B cell (primary cell): ENCODE measurements around the gene RHOA. TPM values are rescaled to one million over a fixed set of nuclear protein-coding genes. Genes with fewer than 3 reads are reported as not detected.

ENCODE experiments used
- ATAC-seq: fragments of 200-7000 bp; cut with Tn5 transposase; one replicate; pipeline ENCODE4 v1.10.0; 2021; ENCODE audit warnings: low read depth, mild to moderate bottlenecking, moderate number of reproducible peaks, moderate library complexity
- CTCF ChIA-PET: fragments of 350-600 bp; sonication (Branson Sonifier 250); formaldehyde crosslinking; loops from one replicate; lab custom pipeline; 2021; ENCODE audit warnings: antibody characterized with exemption, inconsistent platforms; lab: Charles Lee
- POLR2A ChIA-PET: fragments of 350-600 bp; sonication (Branson Sonifier 250); formaldehyde crosslinking; loops from one replicate; lab custom pipeline; 2021; ENCODE audit warnings: antibody characterized with exemption; lab: Charles Lee
- DNase-seq: peaks from one replicate; pipeline ENCODE4 v3.0.0; 2013
- H2AFZ ChIP-seq: 2 replicates; pipeline ENCODE4 v1.6.1; 2012; ENCODE audit warnings: mild to moderate bottlenecking, low read depth, low read length; ENCODE audit not compliant: insufficient read depth, poor library complexity, severe bottlenecking
- H3K27ac ChIP-seq, 2 donors: 1 replicate in 1 of 2; 2 replicates in 1 of 2; pipeline ENCODE4 v1.5.1; 2012 to 2013; ENCODE audit warnings: low read length in 2 of 2, mild to moderate bottlenecking in 2 of 2, moderate library complexity in 1 of 2
- H3K27me3 ChIP-seq, 4 experiments: fragments of 200-600 bp in 1 of 4; sonication (generic) in 1 of 4; replicated peaks in 1 of 4; 1 replicate in 2 of 4; 2 replicates in 2 of 4; pipeline versions ENCODE4 v1.6.1 to v1.7.0; 2013 to 2016; ENCODE audit warnings: low read length in 3 of 4, mild to moderate bottlenecking in 2 of 4, mixed read lengths in 1 of 4, moderate library complexity in 1 of 4; ENCODE audit not compliant: insufficient read depth in 4 of 4, control insufficient read depth in 3 of 4; ENCODE audit errors: control extremely low read depth in 1 of 4
- H3K36me3 ChIP-seq, 2 experiments: replicated peaks in 1 of 2; 1 replicate in 1 of 2; 2 replicates in 1 of 2; pipeline versions ENCODE4 v1.6.1 to v1.7.1; 2013; ENCODE audit warnings: low read length in 1 of 2; ENCODE audit not compliant: insufficient read depth in 2 of 2, control insufficient read depth in 1 of 2; ENCODE audit errors: control extremely low read depth in 1 of 2, extremely low read depth in 1 of 2
- H3K4me1 ChIP-seq, 2 donors: fragments of 200-600 bp in 1 of 2; sonication (generic) in 1 of 2; 1 replicate in 1 of 2; 2 replicates in 1 of 2; pipeline versions ENCODE4 v1.5.1 to v1.6.1; 2013 to 2017; ENCODE audit warnings: low read length in 2 of 2; ENCODE audit not compliant: control insufficient read depth in 2 of 2, insufficient read depth in 2 of 2
- H3K4me2 ChIP-seq: replicated peaks from 2 replicates; pipeline ENCODE3; 2012; ENCODE audit warnings: mild to moderate bottlenecking, low read depth, low read length; ENCODE audit not compliant: poor library complexity, severe bottlenecking
- H3K4me3 ChIP-seq, 5 experiments: fragments of 200-600 bp in 1 of 5; sonication (generic) in 1 of 5; 1 replicate in 3 of 5; 2 replicates in 2 of 5; pipeline versions ENCODE4 v1.5.1 to v1.7.0; 2011 to 2016; ENCODE audit warnings: low read length in 4 of 5, mild to moderate bottlenecking in 4 of 5, low read depth in 2 of 5, control low read depth in 1 of 5, moderate library complexity in 1 of 5; ENCODE audit not compliant: insufficient read depth in 1 of 5; ENCODE audit errors: control extremely low read depth in 1 of 5, extremely low read depth in 1 of 5
- H3K79me2 ChIP-seq: fragments of 200-600 bp; sonication (generic); one replicate; pipeline ENCODE4 v1.6.0; 2016; ENCODE audit warnings: low read length; ENCODE audit not compliant: control insufficient read depth, insufficient read depth
- H3K9ac ChIP-seq: fragments of 200-600 bp; sonication (generic); 2 replicates; pipeline ENCODE4 v1.6.1; 2017; ENCODE audit warnings: mild to moderate bottlenecking, low read length, moderate library complexity
- H3K9me3 ChIP-seq, 3 donors: one replicate each; pipeline versions ENCODE4 v1.6.1 to v1.7.1; 2013; ENCODE audit warnings: low read length in 2 of 3; ENCODE audit not compliant: control insufficient read depth in 2 of 3, insufficient read depth in 1 of 3; ENCODE audit errors: control extremely low read depth in 1 of 3
- H4K20me1 ChIP-seq: 2 replicates; pipeline ENCODE4 v1.6.0; 2012; ENCODE audit warnings: mild to moderate bottlenecking, low read length; ENCODE audit not compliant: insufficient read depth, control insufficient read depth, poor library complexity, severe bottlenecking
- H3K27ac Mint-ChIP-seq: one replicate; pipeline ENCODE4 v1.8.0; 2021; ENCODE audit warnings: mixed read lengths
- H3K27me3 Mint-ChIP-seq: one replicate; pipeline ENCODE4 v1.8.0; 2021; ENCODE audit warnings: mixed read lengths
- H3K4me1 Mint-ChIP-seq: one replicate; pipeline ENCODE4 v1.8.0; 2021; ENCODE audit warnings: mixed read lengths
- H3K4me3 Mint-ChIP-seq: one replicate; pipeline ENCODE4 v1.8.0; 2021; ENCODE audit warnings: mixed read lengths
- H3K9me3 Mint-ChIP-seq: one replicate; pipeline ENCODE4 v1.8.0; 2022; ENCODE audit warnings: mixed read lengths; ENCODE audit not compliant: insufficient read depth
- EZH2 ChIP-seq: IDR thresholded peaks from 2 replicates; pipeline ENCODE4 v1.6.1; 2012; ENCODE audit warnings: borderline replicate concordance, low read depth, mild to moderate bottlenecking, moderate library complexity, low read length; ENCODE audit not compliant: insufficient read depth, poor library complexity, severe bottlenecking
- WGBS: methylation state at CpG from one replicate; pipeline ENCODE4 v1.1.5; 2013; ENCODE audit warnings: missing lambda C conversion rate; ENCODE audit not compliant: insufficient coverage; 5-methylcytosine and 5-hydroxymethylcytosine counted together
- intact Hi-C: fragments of 100-400 bp; cut with micrococcal nuclease; formaldehyde crosslinking; loops from one replicate; pipeline ENCODE4 v1.10.0; 2022
- polyA plus RNA-seq: library from polyadenylated mRNA; depleted of rRNA; stranded (reverse); fragments of >200 nt; gene quantifications from 2 replicates; pipeline ENCODE4 v1.2.3, GENCODE V29; 2012
- total RNA-seq, 2 donors: library from RNA; stranded (reverse); fragments of 120-200 nt in 1 of 2; gene quantifications; 1 replicate in 1 of 2; 2 replicates in 1 of 2; pipeline versions ENCODE4 v1.2.3 to v1.2.4, GENCODE V29; 2013 to 2022
- TF ChIP-seq, protein P1 (sequence below): fragments of 200-600 bp; IDR thresholded peaks from one replicate; pipeline ENCODE4 v1.8.0; 2022; ENCODE audit warnings: antibody characterized with exemption, mild to moderate bottlenecking

Gene RHOA
- total and polyA plus RNA-seq, 2 donors (not counting 1 experiment from before 2014, with no cell fraction given) = 244 to 298 TPM

DNA sequence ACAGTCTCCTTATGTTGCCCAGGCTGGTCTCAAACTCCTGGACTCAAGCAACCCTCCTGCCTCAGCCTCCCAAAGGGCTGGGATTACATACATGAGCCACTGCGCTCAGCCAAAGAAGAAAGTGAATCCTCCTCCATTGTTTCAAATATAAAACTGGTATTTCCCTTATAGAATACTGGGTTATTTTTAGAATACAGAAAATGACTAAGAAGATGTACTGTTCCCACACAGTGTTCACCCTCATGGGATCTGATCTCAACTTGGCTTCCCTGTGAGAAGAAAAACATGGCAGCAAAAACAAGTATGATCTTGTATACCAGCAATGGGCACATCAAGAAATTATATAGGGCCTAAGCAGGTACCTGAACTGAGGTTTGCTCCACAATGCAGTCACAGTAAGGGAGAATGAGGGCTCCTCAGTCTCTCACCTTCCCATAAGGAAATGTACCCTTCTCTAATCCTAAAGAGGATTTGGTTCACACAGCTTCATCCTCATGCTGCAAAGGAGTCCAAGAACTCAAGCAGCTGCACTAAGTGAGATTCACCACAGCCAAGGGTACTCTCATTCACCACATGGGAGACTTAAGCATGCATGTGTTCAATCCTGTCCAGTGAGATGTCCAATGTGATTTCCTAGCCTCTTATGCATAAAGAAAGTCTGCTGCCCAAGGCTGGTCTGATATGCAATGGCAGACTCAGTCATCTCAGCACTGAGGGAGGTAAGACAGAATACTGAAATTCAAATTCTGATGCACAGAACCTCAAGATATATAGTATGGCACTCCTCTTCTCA is 97.7 kb downstream of the RHOA start:
- H3K4me1 Mint-ChIP-seq = no peaks in the 10 kb centered on the region
- Histone ChIP-seq H3K9me3 (peaks cover 0 to 1% (median 0%) of the 10 kb centered on the region in 3 donors), H3K36me3 (peaks cover 11 to 63% of the 10 kb centered on the region in 2 experiments), H3K27me3 (no peaks in the 10 kb centered on the region), H3K27ac (no peak overlapping the region), H2AFZ (no peak overlapping the region), H3K79me2 (peaks cover 21% of the 10 kb centered on the region), H3K4me2 (no peak overlapping the region), H3K4me1 (no peaks in the 10 kb centered on the region), H3K9ac (no peak overlapping the region), H3K4me3 (no peak overlapping the region), H4K20me1 (peaks cover 11% of the 10 kb centered on the region)
- ATAC-seq (no peak), DNase-seq (no peak)
- TF ChIP-seq, protein P1, sequence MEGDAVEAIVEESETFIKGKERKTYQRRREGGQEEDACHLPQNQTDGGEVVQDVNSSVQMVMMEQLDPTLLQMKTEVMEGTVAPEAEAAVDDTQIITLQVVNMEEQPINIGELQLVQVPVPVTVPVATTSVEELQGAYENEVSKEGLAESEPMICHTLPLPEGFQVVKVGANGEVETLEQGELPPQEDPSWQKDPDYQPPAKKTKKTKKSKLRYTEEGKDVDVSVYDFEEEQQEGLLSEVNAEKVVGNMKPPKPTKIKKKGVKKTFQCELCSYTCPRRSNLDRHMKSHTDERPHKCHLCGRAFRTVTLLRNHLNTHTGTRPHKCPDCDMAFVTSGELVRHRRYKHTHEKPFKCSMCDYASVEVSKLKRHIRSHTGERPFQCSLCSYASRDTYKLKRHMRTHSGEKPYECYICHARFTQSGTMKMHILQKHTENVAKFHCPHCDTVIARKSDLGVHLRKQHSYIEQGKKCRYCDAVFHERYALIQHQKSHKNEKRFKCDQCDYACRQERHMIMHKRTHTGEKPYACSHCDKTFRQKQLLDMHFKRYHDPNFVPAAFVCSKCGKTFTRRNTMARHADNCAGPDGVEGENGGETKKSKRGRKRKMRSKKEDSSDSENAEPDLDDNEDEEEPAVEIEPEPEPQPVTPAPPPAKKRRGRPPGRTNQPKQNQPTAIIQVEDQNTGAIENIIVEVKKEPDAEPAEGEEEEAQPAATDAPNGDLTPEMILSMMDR = no peak
- TF ChIP-seq EZH2 = no peak
- H3K4me3 Mint-ChIP-seq = no peak overlapping the region
- CTCF ChIA-PET = interaction anchor here (1.0 kb wide), 1 partner anchor 17 kb away, joined by 3 read pairs; no protein-coding TSS in a partner anchor
- no peaks in the 10 kb centered on the region for H3K9me3 Mint-ChIP-seq
- no peaks in the 10 kb centered on the region for H3K27me3 Mint-ChIP-seq
- POLR2A ChIA-PET = no interaction called here
- intact Hi-C loops = no loop called here
- WGBS = no CpG with 5 or more reads among the region's 1 CpG
- H3K27ac Mint-ChIP-seq = no peak overlapping the region

DNA sequence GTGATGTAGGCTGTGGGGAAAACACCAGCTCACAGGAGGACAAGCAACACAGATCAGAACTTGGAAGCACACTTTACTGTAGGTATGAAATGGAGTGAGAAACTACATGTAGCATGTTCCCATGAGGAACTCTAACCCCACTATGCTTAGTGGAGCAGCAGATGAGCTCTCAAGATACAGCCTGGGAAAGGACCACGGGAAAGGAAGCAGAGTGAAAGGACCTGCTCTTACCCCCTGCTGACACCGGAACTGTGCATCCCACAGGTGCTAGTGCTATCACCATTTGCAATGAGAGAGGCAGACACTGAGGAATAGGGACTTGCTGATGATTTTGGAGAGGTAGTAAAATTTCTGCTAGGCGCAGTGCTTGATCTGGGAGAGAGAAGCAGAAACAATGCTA is 100.5 kb downstream of the RHOA start:
- H3K27me3 ChIP-seq = no peaks in the 10 kb centered on the region
- no peak overlapping the region for H2AFZ ChIP-seq
- CTCF ChIA-PET = interaction anchor here (0.6 to 2.4 kb wide), 2 partner anchors 18 to 138 kb away, joined by 3 to 7 read pairs; no protein-coding TSS in a partner anchor
- H3K4me3 Mint-ChIP-seq = no peak overlapping the region
- POLR2A ChIA-PET = no interaction called here
- H3K9me3 ChIP-seq = peaks cover 0 to 1% (median 0%) of the 10 kb centered on the region in 3 donors
- no peaks in the 10 kb centered on the region for H3K4me1 ChIP-seq
- no peak for DNase-seq
- H3K79me2 ChIP-seq = peaks cover 23% of the 10 kb centered on the region
- no peak overlapping the region for H3K27ac Mint-ChIP-seq
- WGBS = 94% methylated on average over 3 of the region's 3 CpGs
- TF ChIP-seq EZH2 = no peak
- H3K4me3 ChIP-seq = no peak overlapping the region
- no peak for ATAC-seq
- no peaks in the 10 kb centered on the region for H3K4me1 Mint-ChIP-seq
- no peaks in the 10 kb centered on the region for H3K27me3 Mint-ChIP-seq
- no peak overlapping the region for H3K27ac ChIP-seq
- intact Hi-C loops = no loop called here
- H3K9ac ChIP-seq = no peak overlapping the region
- H4K20me1 ChIP-seq = peaks cover 11% of the 10 kb centered on the region
- H3K4me2 ChIP-seq = no peak overlapping the region
- H3K36me3 ChIP-seq = peaks cover 12 to 65% of the 10 kb centered on the region in 2 experiments
- no peaks in the 10 kb centered on the region for H3K9me3 Mint-ChIP-seq
